C4-2B (cell line): ENCODE results near the gene AURKB.

ENCODE experiments used
- CTCF ChIP-seq: fragments of 450-650 bp; conservative IDR thresholded peaks from 2 replicates; pipeline ENCODE4 v1.5.1; 2017; ENCODE audit warnings: mild to moderate bottlenecking
- ZFX ChIP-seq: fragments of 450-650 bp; IDR thresholded peaks from 2 replicates; pipeline ENCODE4 v1.6.1; 2017

- TF ChIP-seq CTCF (no peak), ZFX (no peak)
Measured at GRCh38 chr17:8175795-8176196, 34.6 kb downstream of the AURKB start.
